Measurements from ENCODE around the gene TARS1. TPM values are rescaled to one million over a fixed set of nuclear protein-coding genes. Genes with fewer than 3 reads are reported as not detected.

Gene TARS1
- total and polyA plus RNA-seq, 8 donors, result 42.6 to 161 (median 52.9) TPM

DNA sequence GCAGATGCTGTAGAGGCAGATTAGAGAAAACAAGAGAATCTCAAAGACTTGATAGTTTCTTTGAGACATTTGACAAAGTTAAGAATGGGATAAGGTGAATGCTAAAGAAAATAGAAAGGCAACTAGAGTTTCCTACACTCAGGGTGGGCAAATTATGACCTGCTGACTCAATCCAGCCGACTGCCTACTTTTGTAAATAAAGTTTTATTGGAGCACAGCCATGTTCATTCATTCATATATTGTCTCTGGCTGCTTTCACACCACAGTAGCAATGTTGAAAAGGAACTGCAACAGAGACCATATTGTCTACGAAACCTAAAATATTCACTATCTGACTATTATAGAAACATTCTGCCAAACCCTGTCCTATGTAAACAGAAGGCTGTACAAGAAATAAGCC lies 37.6 kb upstream of the TARS1 start:
- FAIRE-seq (no peak), DNase-seq (no peak), ATAC-seq (no peak)
- H3K4me1 ChIP-seq, result no peaks in the 10 kb centered on the region
- no peaks in the 10 kb centered on the region for H3K36me3 ChIP-seq
- intact Hi-C loops (cut with DNase I), result no loop called here
- H3K4me3 ChIP-seq, result no peak overlapping the region
- no peaks in the 10 kb centered on the region for H3K9me3 ChIP-seq
- TF ChIP-seq, protein P1, sequence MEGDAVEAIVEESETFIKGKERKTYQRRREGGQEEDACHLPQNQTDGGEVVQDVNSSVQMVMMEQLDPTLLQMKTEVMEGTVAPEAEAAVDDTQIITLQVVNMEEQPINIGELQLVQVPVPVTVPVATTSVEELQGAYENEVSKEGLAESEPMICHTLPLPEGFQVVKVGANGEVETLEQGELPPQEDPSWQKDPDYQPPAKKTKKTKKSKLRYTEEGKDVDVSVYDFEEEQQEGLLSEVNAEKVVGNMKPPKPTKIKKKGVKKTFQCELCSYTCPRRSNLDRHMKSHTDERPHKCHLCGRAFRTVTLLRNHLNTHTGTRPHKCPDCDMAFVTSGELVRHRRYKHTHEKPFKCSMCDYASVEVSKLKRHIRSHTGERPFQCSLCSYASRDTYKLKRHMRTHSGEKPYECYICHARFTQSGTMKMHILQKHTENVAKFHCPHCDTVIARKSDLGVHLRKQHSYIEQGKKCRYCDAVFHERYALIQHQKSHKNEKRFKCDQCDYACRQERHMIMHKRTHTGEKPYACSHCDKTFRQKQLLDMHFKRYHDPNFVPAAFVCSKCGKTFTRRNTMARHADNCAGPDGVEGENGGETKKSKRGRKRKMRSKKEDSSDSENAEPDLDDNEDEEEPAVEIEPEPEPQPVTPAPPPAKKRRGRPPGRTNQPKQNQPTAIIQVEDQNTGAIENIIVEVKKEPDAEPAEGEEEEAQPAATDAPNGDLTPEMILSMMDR (IDR thresholded peaks at IDR 0.05), result no peak
- no peak overlapping the region for H3K27ac ChIP-seq
- WGBS, 2 donors, result 29 to 36% methylated on average over 2 of the region's 2 CpGs
- no peaks in the 10 kb centered on the region for H3K27me3 ChIP-seq

DNA sequence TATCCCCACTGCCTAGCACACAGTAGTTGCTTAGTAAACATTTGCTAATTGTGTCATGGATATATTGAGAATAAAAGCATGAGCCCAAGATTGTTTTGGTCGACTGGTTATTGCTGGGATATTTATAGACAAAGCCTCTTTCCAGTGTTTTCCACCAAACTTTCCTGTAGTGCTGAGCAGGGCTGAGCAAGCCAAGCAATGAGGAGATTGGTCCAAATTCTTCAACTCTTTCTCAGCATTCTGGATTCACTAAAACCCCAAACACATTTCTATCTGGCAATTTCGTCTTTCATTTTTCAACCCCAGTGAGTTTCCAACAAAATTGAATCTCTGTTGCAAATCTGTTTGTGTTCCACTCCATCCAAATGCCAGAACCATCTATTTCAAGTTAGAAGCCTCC lies 31.9 kb upstream of the TARS1 start:
- no peak overlapping the region for H3K4me3 ChIP-seq
- intact Hi-C loops (cut with DNase I), result no loop called here
- ATAC-seq, result peak in 1 of 4 donors; percentile 49
- DNase-seq, result no peak
- no peaks in the 10 kb centered on the region for H3K9me3 ChIP-seq
- H3K27ac ChIP-seq, result no peak overlapping the region
- no peaks in the 10 kb centered on the region for H3K36me3 ChIP-seq
- TF ChIP-seq, protein P1 (IDR thresholded peaks at IDR 0.05), result no peak
- FAIRE-seq, result no peak
- WGBS, 2 donors, result 51 to 60% methylated on average over 2 of the region's 2 CpGs
- H3K27me3 ChIP-seq, result no peaks in the 10 kb centered on the region
- H3K4me1 ChIP-seq, result no peaks in the 10 kb centered on the region

DNA sequence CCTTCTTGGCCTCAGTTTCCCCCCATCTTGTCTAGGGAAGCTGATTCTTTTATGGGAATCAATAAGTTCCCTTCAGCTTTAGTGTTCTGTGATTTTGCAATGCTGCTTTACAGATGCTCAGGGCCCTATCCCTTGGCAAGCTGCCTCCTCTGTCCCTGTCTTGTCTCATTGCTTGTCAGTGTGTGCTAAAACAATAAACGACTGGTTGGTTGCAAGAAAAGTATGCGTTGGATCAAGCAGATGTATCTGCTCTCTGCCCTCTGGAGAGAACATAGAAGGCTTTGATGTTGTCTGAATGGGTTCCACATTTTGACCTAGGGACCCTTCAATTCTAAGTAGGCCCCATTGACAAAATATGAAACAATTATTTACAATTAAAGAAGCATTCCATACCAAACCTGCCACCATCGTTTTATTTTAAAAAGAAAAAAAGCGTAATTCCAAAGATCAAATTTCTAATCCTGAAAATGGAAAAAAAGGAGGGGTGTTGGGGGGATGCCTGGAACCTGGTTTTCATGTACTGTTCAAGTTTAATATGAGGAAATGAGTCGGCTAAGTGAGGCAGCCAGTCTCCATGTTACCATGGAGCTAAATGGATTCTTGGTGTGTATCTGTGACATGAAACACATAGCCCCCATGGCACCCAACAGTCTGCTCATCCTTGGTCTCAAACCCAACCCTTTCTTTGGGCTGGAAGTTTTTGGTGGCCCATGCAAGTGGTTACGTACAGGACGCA lies 31.2 kb upstream of the TARS1 start:
- FAIRE-seq, result no peak
- Histone ChIP-seq H3K9me3 (no peaks in the 10 kb centered on the region), H3K27me3 (no peaks in the 10 kb centered on the region), H3K36me3 (no peaks in the 10 kb centered on the region), H3K4me1 (no peaks in the 10 kb centered on the region), H3K27ac (no peak overlapping the region), H3K4me3 (no peak overlapping the region)
- intact Hi-C loops (cut with DNase I), result no loop called here
- 72 to 78% methylated on average over 7 of the region's 7 CpGs for WGBS, 2 donors
- ATAC-seq, result peak in 2 of 4 donors; percentile 31 to 36
- TF ChIP-seq, protein P1 (IDR thresholded peaks at IDR 0.05), result no peak
- peak in 1 of 6 donors; percentile 11 for DNase-seq

DNA sequence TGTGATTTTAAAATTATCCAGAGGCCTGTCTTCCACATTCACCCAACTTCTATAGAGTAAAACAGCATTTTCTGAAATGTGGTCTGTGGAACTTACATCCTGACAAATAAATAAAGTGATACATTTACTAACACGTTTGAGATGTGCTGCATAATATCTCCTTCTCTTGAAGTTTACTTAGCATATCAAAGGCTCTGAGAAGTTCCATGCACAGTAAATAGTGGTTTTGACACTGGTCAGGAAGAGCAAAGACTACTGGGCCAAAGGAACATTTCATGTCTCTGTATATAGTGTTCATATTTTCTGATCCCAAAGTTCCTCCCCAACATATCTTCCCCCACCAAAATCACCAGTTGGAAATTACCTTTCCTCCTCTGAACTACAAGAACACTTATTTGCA lies 30.5 kb upstream of the TARS1 start:
- Histone ChIP-seq H3K4me3 (no peak overlapping the region), H3K27ac (no peak overlapping the region), H3K4me1 (no peaks in the 10 kb centered on the region), H3K9me3 (no peaks in the 10 kb centered on the region), H3K27me3 (no peaks in the 10 kb centered on the region), H3K36me3 (no peaks in the 10 kb centered on the region)
- 24 to 25% methylated on average over 1 of the region's 1 CpG for WGBS, 2 donors
- intact Hi-C loops (cut with DNase I), result no loop called here
- FAIRE-seq (no peak), DNase-seq (no peak), ATAC-seq (no peak)
- TF ChIP-seq, protein P1 (IDR thresholded peaks at IDR 0.05), result no peak

DNA sequence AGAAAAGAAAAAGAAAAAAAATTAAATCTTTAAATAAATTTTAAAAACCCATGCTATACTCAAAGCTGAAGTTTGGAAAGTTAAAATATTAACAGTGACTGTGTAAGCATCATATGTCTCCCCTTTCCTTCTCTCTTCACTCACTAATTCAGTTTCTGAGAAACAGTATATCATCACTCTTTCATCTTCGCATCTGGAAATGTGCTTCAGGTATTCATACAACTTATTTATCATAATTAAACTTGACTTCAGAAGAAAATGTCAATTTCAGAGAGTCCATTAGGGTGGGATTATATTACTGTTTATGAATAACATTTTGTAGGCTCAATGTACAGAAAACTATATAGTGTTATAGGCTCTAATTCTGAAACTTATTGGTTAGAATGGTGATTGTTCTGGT lies 29.3 kb upstream of the TARS1 start:
- FAIRE-seq (no peak), DNase-seq (no peak), ATAC-seq (no peak)
- no peaks in the 10 kb centered on the region for H3K36me3 ChIP-seq
- no peak overlapping the region for H3K27ac ChIP-seq
- TF ChIP-seq, protein P1 (IDR thresholded peaks at IDR 0.05), result no peak
- H3K4me3 ChIP-seq, result no peak overlapping the region
- H3K9me3 ChIP-seq, result no peaks in the 10 kb centered on the region
- no peaks in the 10 kb centered on the region for H3K27me3 ChIP-seq
- no peaks in the 10 kb centered on the region for H3K4me1 ChIP-seq
- 89 to 95% methylated on average over 1 of the region's 1 CpG for WGBS, 2 donors
- intact Hi-C loops (cut with DNase I), result no loop called here
